K562 (cell line): ENCODE measurements around the gene CENPB. TPM values are rescaled to one million over a fixed set of nuclear protein-coding genes. Genes with fewer than 3 reads are reported as not detected.

Experiments
- ATAC-seq: fragments of 200-7000 bp; cut with Tn5 transposase; 3 replicates; pipeline ENCODE4 v1.9.1; 2020; ENCODE audit warnings: moderate library complexity
- BruUV-seq: library from RNA; stranded (reverse); fragments of 400-500 nt; replicated peaks from 2 replicates; lab custom pipeline; 2021; lab: Mats Ljungman, UMichigan
- CTCF ChIA-PET: fragments of 300-600 bp; formaldehyde crosslinking; extraction: SDS; loops from one replicate; lab custom pipeline; 2021; ENCODE audit warnings: low intra/inter-chr PET ratio; lab: Yijun Ruan, JAX
- POLR2A ChIA-PET: fragments of 300-600, 350-650 bp; sonication (Branson Sonifier 250); formaldehyde crosslinking; extraction: SDS; loops from one replicate; lab custom pipeline; 2021; ENCODE audit warnings: antibody characterized with exemption, inconsistent platforms; lab: Yijun Ruan, JAX
- DNase-seq, 4 experiments: peaks; one replicate each; pipeline versions ENCODE4 v3.0.0 to v3.0.0-alpha.2; 2011 to 2018; ENCODE audit warnings: low spot score in 3 of 4, mixed read lengths in 3 of 4; ENCODE audit errors: extremely low read depth in 1 of 4
- FAIRE-seq: peaks from 2 replicates; lab custom pipeline; 2011; peaks lifted over from hg19 to GRCh38; lab: Jason Lieb, UNC
- H2AFZ ChIP-seq: 2 replicates; pipeline ENCODE4 v1.6.0; 2011; ENCODE audit warnings: low read depth, low read length, control low read depth, inconsistent platforms
- H3K27ac ChIP-seq: fragments of 200-600 bp; 3 replicates; pipeline ENCODE4 v1.8.0; 2011; ENCODE audit warnings: low read depth, mild to moderate bottlenecking, control low read depth, inconsistent platforms, low read length, moderate library complexity, mixed read lengths; ENCODE audit errors: extremely low read depth
- H3K27me3 ChIP-seq, 2 experiments: fragments of 300-600 bp in 1 of 2; 2 replicates in 1 of 2; 3 replicates in 1 of 2; pipeline versions ENCODE4 v1.6.0 to v1.8.0; 2011; ENCODE audit warnings: inconsistent platforms in 2 of 2, low read length in 2 of 2, mild to moderate bottlenecking in 1 of 2, mixed read lengths in 1 of 2, moderate library complexity in 1 of 2; ENCODE audit not compliant: control insufficient read depth in 2 of 2, insufficient read depth in 2 of 2
- H3K36me3 ChIP-seq: fragments of 300-600 bp; 3 replicates; pipeline ENCODE4 v1.8.0; 2011; ENCODE audit warnings: mild to moderate bottlenecking, low read length, inconsistent platforms; ENCODE audit not compliant: control insufficient read depth, insufficient read depth
- H3K4me1 ChIP-seq, 2 experiments: fragments of 200-600 bp in 1 of 2; replicated peaks in 1 of 2; 2 replicates in 1 of 2; 3 replicates in 1 of 2; pipeline versions ENCODE4 v1.5.1 to v1.8.0; 2011; ENCODE audit warnings: inconsistent platforms in 2 of 2, low read length in 2 of 2, mild to moderate bottlenecking in 1 of 2, mixed read lengths in 1 of 2, moderate library complexity in 1 of 2; ENCODE audit not compliant: control insufficient read depth in 2 of 2, insufficient read depth in 2 of 2
- H3K4me2 ChIP-seq: 2 replicates; pipeline ENCODE4 v1.6.1; 2011; ENCODE audit warnings: low read length, control low read depth, inconsistent platforms, mixed read lengths; ENCODE audit not compliant: insufficient read depth
- H3K4me3 ChIP-seq: fragments of 200-600 bp; sonication (generic), shearing (Covaris generic); 2 replicates; pipeline ENCODE4 v1.5.1; 2016; ENCODE audit warnings: control low read depth, inconsistent platforms
- H3K79me2 ChIP-seq: fragments of 200-600 bp; 3 replicates; pipeline ENCODE4 v1.8.0; 2011; ENCODE audit warnings: low read length, inconsistent platforms; ENCODE audit not compliant: control insufficient read depth, insufficient read depth
- H3K9ac ChIP-seq, 2 experiments: 2 replicates each; pipeline versions ENCODE4 v1.6.0 to v1.6.1; 2011; ENCODE audit warnings: low read depth in 2 of 2, low read length in 2 of 2, control low read depth in 1 of 2, inconsistent platforms in 1 of 2, mild to moderate bottlenecking in 1 of 2, mixed read lengths in 1 of 2; ENCODE audit not compliant: insufficient read depth in 1 of 2
- H3K9me1 ChIP-seq: one replicate; pipeline ENCODE4 v1.6.0; 2011; ENCODE audit warnings: inconsistent platforms, mild to moderate bottlenecking, low read length, moderate library complexity; ENCODE audit not compliant: control insufficient read depth, insufficient read depth
- H3K9me3 ChIP-seq: replicated peaks from 2 replicates; pipeline ENCODE4 v1.5.1; 2011; ENCODE audit warnings: low read depth, low read length, inconsistent platforms; ENCODE audit not compliant: control insufficient read depth, insufficient read depth
- H4K20me1 ChIP-seq: replicated peaks from 2 replicates; pipeline ENCODE4 v1.6.1; 2011; ENCODE audit warnings: low read length, inconsistent platforms, mixed read lengths; ENCODE audit not compliant: control insufficient read depth, insufficient read depth
- ELF4 ChIP-seq: fragments of 450-650 bp; formaldehyde crosslinking; IDR thresholded peaks from 2 replicates; pipeline ENCODE4 v1.4.0; 2022; ENCODE audit warnings: missing genetic modification characterization
- YY1 ChIP-seq, 3 experiments: IDR thresholded peaks; 2 replicates each; pipeline ENCODE4 v1.6.1; 2011; ENCODE audit warnings: low read length in 2 of 3, mild to moderate bottlenecking in 2 of 3, moderate library complexity in 2 of 3, borderline replicate concordance in 1 of 3, control low read depth in 1 of 3, low read depth in 1 of 3; ENCODE audit not compliant: insufficient read depth in 3 of 3, insufficient replicate concordance in 2 of 3, control insufficient read depth in 1 of 3, insufficient read length in 1 of 3; ENCODE audit errors: extremely low read depth in 1 of 3
- ZNF740 ChIP-seq, 3 experiments: fragments of 200-800 bp in 1 of 3; sonication (Bioruptor generic) in 1 of 3; sonication (generic) in 1 of 3; formaldehyde crosslinking in 1 of 3; IDR thresholded peaks; 2 replicates each; pipeline versions ENCODE4 v1.6.1 to v1.8.0; 2016 to 2022; ENCODE audit warnings: mild to moderate bottlenecking in 2 of 3, missing compliant biosample characterization in 2 of 3, missing genetic modification characterization in 2 of 3, missing genetic modification reagents in 1 of 3
- WGBS: fragments of 100-300 bp; shearing (Covaris generic); methylation state at CpG from one replicate; pipeline ENCODE4 v1.1.6; 2016; ENCODE audit warnings: low coverage, mixed read lengths; ENCODE audit not compliant: insufficient coverage; ENCODE audit errors: missing lambda C conversion rate; 5-methylcytosine and 5-hydroxymethylcytosine counted together
- in situ Hi-C: fragments of 300-500 bp; cut with MboI; formaldehyde crosslinking; loops from 4 replicates; pipeline ENCODE4 v1.15.0; 2018; ENCODE audit warnings: inconsistent platforms, mixed read lengths
- intact Hi-C: fragments of 100-400 bp; cut with micrococcal nuclease; formaldehyde crosslinking; loops from 2 replicates; pipeline ENCODE4 v1.14.2; 2022
- polyA plus RNA-seq, 8 experiments: library from polyadenylated mRNA; depleted of rRNA in 4 of 8; stranded (reverse) in 5 of 8; unstranded in 3 of 8; fragments of >200 nt; fragmentation: Nextera tagmentation in 2 of 8; fragmentation: Illumina TruSeq in 1 of 8; extraction: Ambion mirVana in 2 of 8; extraction: Trizol in 1 of 8; gene quantifications; 2 replicates each; pipeline versions ENCODE4 v1.2.1 to v1.2.3, GENCODE V29; 2011 to 2014; ENCODE audit warnings: inconsistent platforms in 1 of 8, missing spikeins in 1 of 8
- total RNA-seq, 7 experiments: library from RNA; depleted of rRNA in 6 of 7; stranded (reverse); fragments of >200 nt in 6 of 7; fragmentation: Illumina TruSeq in 2 of 7; extraction: Trizol in 2 of 7; gene quantifications; 2 replicates each; pipeline versions ENCODE4 v1.2.1 to v1.2.3, GENCODE V29; 2011 to 2021; ENCODE audit warnings: low replicate concordance in 1 of 7
- TF ChIP-seq, protein P1 (sequence below), 2 experiments: fragments of 450-650 bp; conservative IDR thresholded peaks; 2 replicates each; pipeline ENCODE4 v1.6.1; 2017; ENCODE audit warnings: mild to moderate bottlenecking in 2 of 2, moderate library complexity in 2 of 2

CENPB gene
- total and polyA plus RNA-seq, 9 of the 15 experiments (the other 6 are each of a cell fraction or from before 2014, with no cell fraction given), result 0.17 to 70.8 (median 24.9) TPM

DNA sequence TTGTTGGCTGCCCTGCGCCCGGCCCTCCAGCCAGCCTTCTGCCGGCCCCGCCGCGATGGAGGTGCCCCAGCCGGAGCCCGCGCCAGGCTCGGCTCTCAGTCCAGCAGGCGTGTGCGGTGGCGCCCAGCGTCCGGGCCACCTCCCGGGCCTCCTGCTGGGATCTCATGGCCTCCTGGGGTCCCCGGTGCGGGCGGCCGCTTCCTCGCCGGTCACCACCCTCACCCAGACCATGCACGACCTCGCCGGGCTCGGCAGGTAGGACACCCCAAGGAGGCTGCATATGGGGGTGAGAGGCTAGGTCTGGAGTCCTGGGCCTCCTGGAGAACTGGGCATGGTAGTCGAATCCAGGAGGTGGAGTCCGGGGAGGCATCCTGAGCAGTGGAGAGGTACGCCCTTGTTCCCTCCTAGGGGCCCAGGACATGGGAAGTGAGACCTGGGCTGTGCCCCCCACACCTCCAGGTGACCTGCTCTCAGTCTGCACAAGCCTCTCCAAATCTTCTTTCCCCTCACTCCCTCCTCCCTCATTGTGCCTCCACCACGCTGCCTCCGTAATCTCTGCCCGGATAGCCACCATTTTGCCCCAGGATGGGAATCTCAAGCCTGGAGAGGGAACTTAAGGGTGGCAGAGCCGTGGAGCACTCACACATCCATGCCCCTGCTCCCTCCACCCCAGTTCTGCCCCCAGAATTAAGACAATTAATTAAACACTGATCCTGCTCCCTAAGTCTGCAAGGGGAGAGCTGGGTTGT, 10.1 kb upstream of the CENPB start:
- intact Hi-C loops, result no loop called here
- TF ChIP-seq YY1 (IDR thresholded peaks at IDR 0.05; ENCODE audit: borderline replicate concordance in 1 of 3, control insufficient read depth in 1 of 3, extremely low read depth in 1 of 3, insufficient read depth in 3 of 3, insufficient read length in 1 of 3, insufficient replicate concordance in 2 of 3, low read depth in 1 of 3, low read length in 2 of 3) (peak in 1 of 3 experiments; percentile 18), ELF4 (CRISPR knock-in tag) (no peak), ZNF740 (CRISPR knock-in tag; IDR thresholded peaks at IDR 0.05) (peak; percentile 33; the same call in 1 of the 2 replicates), ZNF740 (tag; IDR thresholded peaks at IDR 0.05) (no peak)
- TF ChIP-seq, protein P1, sequence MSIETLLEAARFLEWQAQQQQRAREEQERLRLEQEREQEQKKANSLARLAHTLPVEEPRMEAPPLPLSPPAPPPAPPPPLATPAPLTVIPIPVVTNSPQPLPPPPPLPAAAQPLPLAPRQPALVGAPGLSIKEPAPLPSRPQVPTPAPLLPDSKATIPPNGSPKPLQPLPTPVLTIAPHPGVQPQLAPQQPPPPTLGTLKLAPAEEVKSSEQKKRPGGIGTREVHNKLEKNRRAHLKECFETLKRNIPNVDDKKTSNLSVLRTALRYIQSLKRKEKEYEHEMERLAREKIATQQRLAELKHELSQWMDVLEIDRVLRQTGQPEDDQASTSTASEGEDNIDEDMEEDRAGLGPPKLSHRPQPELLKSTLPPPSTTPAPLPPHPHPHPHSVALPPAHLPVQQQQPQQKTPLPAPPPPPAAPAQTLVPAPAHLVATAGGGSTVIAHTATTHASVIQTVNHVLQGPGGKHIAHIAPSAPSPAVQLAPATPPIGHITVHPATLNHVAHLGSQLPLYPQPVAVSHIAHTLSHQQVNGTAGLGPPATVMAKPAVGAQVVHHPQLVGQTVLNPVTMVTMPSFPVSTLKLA (conservative IDR thresholded peaks at IDR 0.05), result no peak
- CTCF ChIA-PET, result no interaction called here
- no peak for FAIRE-seq
- peak; percentile 49 for ATAC-seq
- H3K27me3 ChIP-seq, result no peaks in the 10 kb centered on the region
- H3K4me3 ChIP-seq, result peak overlapping the region; percentile 55
- H3K9ac ChIP-seq, result peak overlapping the region; percentile 61 to 93
- POLR2A ChIA-PET, result interaction anchor here (0.6 kb wide), 1 partner anchor 13 kb away, joined by 3 read pairs; no protein-coding TSS in a partner anchor
- H3K4me2 ChIP-seq, result peak overlapping the region; percentile 80
- BruUV-seq, result no TSS peak
- no peaks in the 10 kb centered on the region for H3K9me3 ChIP-seq
- no peaks in the 10 kb centered on the region for H3K9me1 ChIP-seq
- DNase-seq, result no peak
- in situ Hi-C loops, result no loop called here
- H3K27ac ChIP-seq, result peak overlapping the region; percentile 69; the same call in 2 of the 3 replicates
- 4% methylated on average over 26 of the region's 33 CpGs for WGBS
- H3K36me3 ChIP-seq, result peaks cover 27% of the 10 kb centered on the region; the same call in 2 of the 3 replicates
- peaks cover 12% of the 10 kb centered on the region; the same call in 2 of the 3 replicates for H3K79me2 ChIP-seq
- H2AFZ ChIP-seq, result peak overlapping the region; percentile 51; the same call in 1 of the 2 replicates
- peaks cover 14 to 40% of the 10 kb centered on the region in 2 experiments; a peak in 4 of 5 replicates for H3K4me1 ChIP-seq
- no peaks in the 10 kb centered on the region for H4K20me1 ChIP-seq
